Rectal smooth muscle tissue (tissue), 1 donor: Measurements from ENCODE around the gene SPTBN2.
"Not testable (repeated sequence)": the region's sequence is repeated elsewhere in the genome, so short reads cannot be mapped to it uniquely, and the experiment has no call there.

Source experiments
- H3K27ac ChIP-seq: one replicate; pipeline ENCODE4 v1.7.0; 2013; ENCODE audit warnings: low read depth, low read length, inconsistent platforms
- H3K27me3 ChIP-seq: one replicate; pipeline ENCODE4 v1.7.0; 2013; ENCODE audit warnings: low read length; ENCODE audit not compliant: control insufficient read depth, insufficient read depth
- H3K36me3 ChIP-seq: one replicate; pipeline ENCODE4 v1.7.0; 2013; ENCODE audit warnings: low read length; ENCODE audit not compliant: control insufficient read depth, insufficient read depth
- H3K4me1 ChIP-seq: one replicate; pipeline ENCODE4 v1.7.0; 2013; ENCODE audit warnings: low read length; ENCODE audit not compliant: control insufficient read depth, insufficient read depth
- H3K4me3 ChIP-seq: one replicate; pipeline ENCODE4 v1.7.0; 2013; ENCODE audit warnings: low read length
- H3K9ac ChIP-seq: one replicate; pipeline ENCODE4 v1.7.0; 2013; ENCODE audit warnings: low read length

The SPTBN2 gene

GRCh38 chr11:66743271-66743968 lies 14.4 kb upstream of the SPTBN2 start:
- Histone ChIP-seq H3K36me3 (no peaks in the 10 kb centered on the region), H3K27ac (no peak overlapping the region), H3K9ac (no peak overlapping the region), H3K4me3 (peak overlapping the region; percentile 29), H3K4me1 (no peaks in the 10 kb centered on the region), H3K27me3 (no peaks in the 10 kb centered on the region)

- Histone ChIP-seq H3K27ac (no peak overlapping the region), H3K36me3 (no peaks in the 10 kb centered on the region), H3K4me1 (no peaks in the 10 kb centered on the region), H3K9ac (no peak overlapping the region), H3K27me3 (no peaks in the 10 kb centered on the region), H3K4me3 (no peak overlapping the region)
These were observed 12.1 kb upstream of the SPTBN2 start for GRCh38 chr11:66741153-66741552.

GRCh38 chr11:66739983-66740382 lies 11.0 kb upstream of the SPTBN2 start:
- Histone ChIP-seq H3K27ac (no peak overlapping the region), H3K27me3 (no peaks in the 10 kb centered on the region), H3K4me3 (no peak overlapping the region), H3K36me3 (no peaks in the 10 kb centered on the region), H3K9ac (no peak overlapping the region), H3K4me1 (no peaks in the 10 kb centered on the region)

GRCh38 chr11:66734215-66734614 lies 5.2 kb upstream of the SPTBN2 start:
- no peaks in the 10 kb centered on the region for H3K4me1 ChIP-seq
- no peak overlapping the region for H3K9ac ChIP-seq

GRCh38 chr11:66729447-66729846 lies 431 bp upstream of the SPTBN2 start:
- Histone ChIP-seq H3K27ac (no peak overlapping the region), H3K4me3 (no peak overlapping the region), H3K9ac (no peak overlapping the region), H3K27me3 (peaks cover 15% of the 10 kb centered on the region), H3K4me1 (peaks cover 7% of the 10 kb centered on the region), H3K36me3 (no peaks in the 10 kb centered on the region)

More at GRCh38 chr11:66734215-66734614, 5.2 kb upstream of the SPTBN2 start:
- Histone ChIP-seq H3K27me3 (no peaks in the 10 kb centered on the region), H3K4me3 (no peak overlapping the region), H3K36me3 (no peaks in the 10 kb centered on the region), H3K27ac (no peak overlapping the region)

GRCh38 chr11:66728038-66728692 lies 851 bp downstream of the SPTBN2 start:
- H3K4me1 ChIP-seq = peaks cover 7% of the 10 kb centered on the region
- H3K27me3 ChIP-seq = peaks cover 18% of the 10 kb centered on the region
- no peak overlapping the region for H3K27ac ChIP-seq
- H3K4me3 ChIP-seq = peak overlapping the region; percentile 62
- no peaks in the 10 kb centered on the region for H3K36me3 ChIP-seq
- H3K9ac ChIP-seq = no peak overlapping the region

- Histone ChIP-seq H3K4me1 (peaks cover 7% of the 10 kb centered on the region), H3K4me3 (peak overlapping the region; percentile 20), H3K36me3 (no peaks in the 10 kb centered on the region), H3K9ac (no peak overlapping the region), H3K27me3 (peaks cover 18% of the 10 kb centered on the region), H3K27ac (no peak overlapping the region)
These were observed 1.6 kb downstream of the SPTBN2 start for GRCh38 chr11:66727282-66728037.

GRCh38 chr11:66725647-66726046 lies 3.4 kb downstream of the SPTBN2 start:
- no peaks in the 10 kb centered on the region for H3K36me3 ChIP-seq
- peaks cover 18% of the 10 kb centered on the region for H3K27me3 ChIP-seq
- H3K4me3 ChIP-seq = no peak overlapping the region
- H3K9ac ChIP-seq = no peak overlapping the region
- H3K27ac ChIP-seq = no peak overlapping the region
- H3K4me1 ChIP-seq = peaks cover 7% of the 10 kb centered on the region

- Histone ChIP-seq H3K9ac (no peak overlapping the region), H3K27me3 (peaks cover 18% of the 10 kb centered on the region), H3K4me3 (no peak overlapping the region), H3K4me1 (peaks cover 7% of the 10 kb centered on the region), H3K27ac (no peak overlapping the region), H3K36me3 (no peaks in the 10 kb centered on the region)
These were observed 3.9 kb downstream of the SPTBN2 start for GRCh38 chr11:66725114-66725513.

GRCh38 chr11:66724167-66724566 lies 4.8 kb downstream of the SPTBN2 start:
- not testable (repeated sequence) for H3K4me1 ChIP-seq, H3K4me3 ChIP-seq, H3K9ac ChIP-seq, H3K27ac ChIP-seq, H3K36me3 ChIP-seq
- peaks cover 18% of the 10 kb centered on the region for H3K27me3 ChIP-seq

GRCh38 chr11:66723693-66724092 lies 5.3 kb downstream of the SPTBN2 start:
- no peak overlapping the region for H3K9ac ChIP-seq
- H3K36me3 ChIP-seq = no peaks in the 10 kb centered on the region
- no peak overlapping the region for H3K27ac ChIP-seq
- peaks cover 3% of the 10 kb centered on the region for H3K4me1 ChIP-seq
- peaks cover 14% of the 10 kb centered on the region for H3K27me3 ChIP-seq
- H3K4me3 ChIP-seq = no peak overlapping the region

GRCh38 chr11:66722745-66723651 lies 6.0 kb downstream of the SPTBN2 start:
- H3K4me3 ChIP-seq = no peak overlapping the region
- no peaks in the 10 kb centered on the region for H3K4me1 ChIP-seq
- H3K9ac ChIP-seq = no peak overlapping the region
- no peak overlapping the region for H3K27ac ChIP-seq
- peaks cover 11% of the 10 kb centered on the region for H3K27me3 ChIP-seq
- H3K36me3 ChIP-seq = no peaks in the 10 kb centered on the region
